AG04449 (cell line): Measurements from ENCODE around the gene NXPH4.
A peak's percentile ranks its signal among the peaks of the same experiment; 100 is the strongest.

Source experiments
- CTCF ChIA-PET: fragments of 350-600 bp; formaldehyde crosslinking; extraction: SDS; loops from one replicate; lab custom pipeline; 2021; ENCODE audit warnings: antibody characterized with exemption; lab: Yijun Ruan, JAX
- POLR2A ChIA-PET: fragments of 400-600, 350-600 bp; formaldehyde crosslinking; extraction: SDS; loops from one replicate; lab custom pipeline; 2020; ENCODE audit warnings: antibody characterized with exemption, inconsistent platforms; lab: Yijun Ruan, JAX
- DNase-seq: peaks from one replicate; pipeline ENCODE4 v3.0.0-alpha.2; 2010; ENCODE audit warnings: low read depth, low spot score
- H3K4me3 ChIP-seq: 2 replicates; pipeline ENCODE4 v1.5.1; 2011; ENCODE audit warnings: low read depth, mild to moderate bottlenecking, control low read depth, low read length
- TF ChIP-seq, protein P1 (sequence below): IDR thresholded peaks from one replicate; pipeline ENCODE4 v1.5.1; 2011; ENCODE audit warnings: mild to moderate bottlenecking, moderate library complexity, low read length, control low read depth, inconsistent platforms; ENCODE audit not compliant: insufficient read depth; ENCODE audit errors: missing control alignments

The NXPH4 gene

DNA sequence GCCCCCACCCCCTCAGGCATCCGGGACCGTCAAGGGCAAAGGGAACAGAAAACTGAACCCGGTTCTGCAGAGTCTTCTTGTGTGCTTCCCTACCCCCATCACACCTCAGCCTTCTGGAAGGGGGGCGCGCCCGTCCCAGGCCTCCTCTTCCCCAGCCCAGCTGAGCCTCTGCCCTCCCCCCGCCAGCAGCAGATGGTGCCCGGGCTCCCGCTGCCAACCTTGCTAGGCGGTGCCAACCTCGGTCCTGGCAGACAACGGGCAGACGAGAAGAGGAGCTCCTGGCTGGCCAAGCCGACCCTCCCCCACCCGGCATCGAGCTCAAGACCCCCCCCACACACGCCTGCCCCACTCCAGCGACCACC, 25.7 kb downstream of the NXPH4 start:
- TF ChIP-seq, protein P1, sequence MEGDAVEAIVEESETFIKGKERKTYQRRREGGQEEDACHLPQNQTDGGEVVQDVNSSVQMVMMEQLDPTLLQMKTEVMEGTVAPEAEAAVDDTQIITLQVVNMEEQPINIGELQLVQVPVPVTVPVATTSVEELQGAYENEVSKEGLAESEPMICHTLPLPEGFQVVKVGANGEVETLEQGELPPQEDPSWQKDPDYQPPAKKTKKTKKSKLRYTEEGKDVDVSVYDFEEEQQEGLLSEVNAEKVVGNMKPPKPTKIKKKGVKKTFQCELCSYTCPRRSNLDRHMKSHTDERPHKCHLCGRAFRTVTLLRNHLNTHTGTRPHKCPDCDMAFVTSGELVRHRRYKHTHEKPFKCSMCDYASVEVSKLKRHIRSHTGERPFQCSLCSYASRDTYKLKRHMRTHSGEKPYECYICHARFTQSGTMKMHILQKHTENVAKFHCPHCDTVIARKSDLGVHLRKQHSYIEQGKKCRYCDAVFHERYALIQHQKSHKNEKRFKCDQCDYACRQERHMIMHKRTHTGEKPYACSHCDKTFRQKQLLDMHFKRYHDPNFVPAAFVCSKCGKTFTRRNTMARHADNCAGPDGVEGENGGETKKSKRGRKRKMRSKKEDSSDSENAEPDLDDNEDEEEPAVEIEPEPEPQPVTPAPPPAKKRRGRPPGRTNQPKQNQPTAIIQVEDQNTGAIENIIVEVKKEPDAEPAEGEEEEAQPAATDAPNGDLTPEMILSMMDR, result no peak
- DNase-seq, result no peak
- no peak overlapping the region for H3K4me3 ChIP-seq
- CTCF ChIA-PET, result interaction anchor here (0.6 to 38.5 kb wide), 31 partner anchors 11 to 274 kb away, joined by 3 to 880 read pairs (median 4); partner anchors contain the start of genes GLI1, INHBE, LRP1 and NXPH4
- POLR2A ChIA-PET, result interaction anchor here (1.0 kb wide), 3 partner anchors 12 to 151 kb away, joined by 3 to 4 read pairs (median 3); partner anchors contain the start of gene SHMT2

DNA sequence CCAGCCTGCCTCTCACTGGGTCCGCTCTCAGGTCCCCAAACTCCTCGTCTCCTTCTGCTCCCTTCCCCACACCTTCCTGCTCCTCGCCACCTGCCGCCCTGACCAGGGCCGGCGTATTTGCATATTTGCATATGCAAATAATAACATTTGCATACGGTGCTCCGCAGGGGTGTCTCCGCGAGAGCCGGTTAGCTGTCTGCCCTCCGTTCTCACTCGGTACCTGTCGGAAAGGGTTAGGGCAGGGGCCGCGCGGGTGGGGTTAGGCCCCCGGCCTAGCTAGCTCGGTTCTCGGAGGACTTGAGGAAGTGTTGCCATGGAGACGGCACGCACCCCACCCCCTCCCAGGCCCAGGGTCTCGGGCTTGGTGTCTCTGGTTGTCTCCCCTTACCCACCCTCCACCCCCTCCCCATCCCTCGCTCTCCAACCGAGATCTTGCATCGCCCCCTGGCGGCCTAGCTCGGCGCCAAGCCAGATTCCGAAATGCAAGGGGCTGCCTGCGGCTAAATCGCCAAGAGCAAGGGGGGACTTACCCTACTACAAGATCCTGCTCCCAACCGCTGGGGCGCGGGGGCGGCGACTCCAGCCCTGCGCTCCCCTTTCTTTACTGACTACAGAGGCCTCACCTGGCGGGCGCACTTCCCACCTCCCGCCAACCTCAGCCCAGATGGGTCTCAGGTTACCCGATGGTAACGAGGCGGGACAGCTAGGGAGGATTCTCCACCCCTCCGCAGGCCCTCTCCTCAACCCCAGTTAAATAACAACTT, 26.3 kb downstream of the NXPH4 start:
- POLR2A ChIA-PET, result interaction anchor here (0.6 to 1.0 kb wide), 4 partner anchors 12 to 152 kb away, joined by 3 to 4 read pairs (median 3); partner anchors contain the start of gene SHMT2
- no peak for DNase-seq
- CTCF ChIA-PET, result interaction anchor here (0.7 to 38.5 kb wide), 36 partner anchors 10 to 274 kb away, joined by 3 to 880 read pairs (median 4); partner anchors contain the start of genes GLI1, INHBE, LRP1 and NAB2
- peak overlapping the region; percentile 49 for H3K4me3 ChIP-seq
- TF ChIP-seq, protein P1, result peak; percentile 79

DNA sequence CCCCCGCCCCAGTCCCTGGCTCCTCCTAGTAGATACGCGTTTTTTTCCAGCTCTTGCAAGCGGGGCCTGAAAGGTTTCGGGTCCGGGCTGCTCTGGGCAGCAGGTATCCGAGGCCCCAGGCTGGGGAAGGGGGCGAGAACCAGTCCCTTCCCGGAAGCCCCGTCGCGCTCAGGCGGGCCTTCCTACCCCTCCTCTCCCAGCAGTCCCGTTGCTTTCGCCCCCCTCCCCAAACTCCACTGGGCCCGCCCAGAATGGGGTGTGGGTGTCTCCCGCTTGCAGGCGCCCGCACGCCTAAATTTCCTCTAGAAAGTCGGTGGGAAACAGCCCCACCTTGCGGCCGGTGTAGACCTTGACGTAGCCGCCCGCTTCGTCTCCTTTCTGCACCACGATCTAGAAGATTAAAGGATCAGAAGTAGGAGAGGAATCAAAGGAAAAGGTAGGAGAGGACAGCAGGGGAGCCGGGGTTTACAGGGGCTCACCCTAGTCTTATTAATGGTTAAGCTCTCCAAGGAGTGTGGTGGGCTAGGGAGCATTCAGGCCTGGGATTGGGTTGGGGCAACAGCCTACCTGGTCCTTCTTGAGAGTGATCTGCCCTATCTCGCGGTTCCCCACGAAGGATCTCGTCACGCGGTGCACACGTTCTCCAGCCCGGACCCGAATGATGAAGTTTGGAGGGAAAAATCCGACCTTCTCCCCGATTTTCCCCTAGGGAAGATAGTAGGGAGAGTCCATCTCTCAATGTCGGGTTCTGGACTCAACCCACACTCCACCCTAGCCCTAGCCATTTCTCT, 27.1 kb downstream of the NXPH4 start:
- ChIA-PET POLR2A (interaction anchor here (0.6 to 1.0 kb wide), 2 partner anchors 14 to 96 kb away, joined by 3 read pairs; partner anchors contain the start of gene SHMT2), CTCF (interaction anchor here (0.6 to 38.5 kb wide), 31 partner anchors 10 to 228 kb away, joined by 3 to 880 read pairs (median 4); partner anchors contain the start of genes GLI1, INHBE, NAB2 and NXPH4)
- TF ChIP-seq, protein P1, result peak; percentile 72
- no peak for DNase-seq
- peak overlapping the region; percentile 49 for H3K4me3 ChIP-seq

DNA sequence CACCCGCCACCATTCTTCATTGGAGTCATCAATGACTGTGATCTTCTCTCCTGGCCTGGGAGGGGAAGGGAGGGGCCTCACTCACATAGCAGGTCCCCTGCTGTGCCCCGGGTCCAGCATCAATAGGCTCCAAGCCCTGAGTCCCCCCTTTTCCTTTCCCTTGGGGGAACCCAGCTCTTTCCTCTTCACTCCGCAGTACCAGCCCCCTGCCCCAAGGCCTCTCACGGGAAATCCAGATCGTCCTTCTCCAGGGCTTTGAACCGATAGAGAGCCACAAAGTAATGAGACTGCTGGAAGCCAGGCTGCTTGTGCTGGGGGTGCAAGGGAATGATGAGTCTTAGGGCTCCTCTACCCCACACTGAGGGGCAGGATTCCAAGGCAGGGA, 27.7 kb downstream of the NXPH4 start:
- ChIA-PET CTCF (interaction anchor here (0.6 to 38.5 kb wide), 19 partner anchors 9 to 213 kb away, joined by 3 to 880 read pairs (median 7); partner anchors contain the start of genes GLI1, INHBE, NAB2 and NXPH4), POLR2A (no interaction called here)
- no peak overlapping the region for H3K4me3 ChIP-seq
- DNase-seq, result no peak
- TF ChIP-seq, protein P1, result no peak

DNA sequence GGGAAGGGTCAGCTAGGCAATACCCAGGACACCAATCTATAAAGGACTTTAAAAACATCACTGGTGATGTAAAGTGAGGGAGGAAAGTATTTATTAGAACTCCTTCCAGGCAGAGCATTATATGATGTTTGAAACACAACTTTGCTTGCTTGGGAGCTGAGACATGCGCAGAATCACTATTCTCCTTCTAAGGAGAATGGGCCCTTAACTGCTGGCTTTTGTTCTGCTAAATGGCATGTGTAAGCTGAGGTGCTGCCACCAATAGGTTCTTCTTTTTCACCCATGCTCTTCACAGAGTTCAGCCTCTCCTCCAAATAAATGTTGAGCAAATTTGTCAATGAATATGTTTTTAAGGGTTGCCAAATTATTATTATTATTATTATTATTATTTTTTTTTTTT, 30.4 kb downstream of the NXPH4 start:
- H3K4me3 ChIP-seq, result no peak overlapping the region
- POLR2A ChIA-PET, result no interaction called here
- no peak for DNase-seq
- TF ChIP-seq, protein P1, result no peak
- CTCF ChIA-PET, result interaction anchor here (1.1 to 38.5 kb wide), 7 partner anchors 10 to 210 kb away, joined by 3 to 880 read pairs (median 5); partner anchors contain the start of genes GLI1, INHBE and SHMT2
